Heart left ventricle (tissue), 13 donors: ENCODE results near the gene XPOT.

Experiments used
- CTCF ChIP-seq, 12 donors: fragments of 200-600 bp; sonication (generic) in 4 of 12; IDR thresholded peaks; one replicate each; pipeline versions ENCODE4 v1.5.0 to v1.8.0; 2018 to 2022; ENCODE audit warnings: antibody characterized with exemption in 12 of 12, mild to moderate bottlenecking in 5 of 12
- POLR2A ChIP-seq, 2 donors: fragments of 450-650 bp; IDR thresholded peaks; one replicate each; pipeline ENCODE4 v1.6.1; 2017; ENCODE audit warnings: antibody characterized with exemption in 2 of 2, mild to moderate bottlenecking in 2 of 2, moderate library complexity in 2 of 2
- donor health status: ischemic (EF 13 %, LVEDD 7.1; RV severe dilation, severe dysfunction).
- donor health status: DM: no; HTN: yes; CAD: no.
- donor health status: DM: no; HTN: no; CAD: no.
- donor health status: ischemic (EF 25% LVEDD 6.9; RV normal size, moderate dysfunction).
- donor health status: ischemic (EF 25% LVEDD 5.7; RV mildly dilated, moderate dysfunction).
- donor health status: ischemic (EF 35%, LVEDD 5.7; RV mildly dilated, moderate dysfunction).
- donor health status: nonischemic (EF 11% LVEDD 7.7; RV severe dilation, severe dysfunction).
- donor health status: DM: yes; HTN: yes; CAD: no.
- donor health status: PGD.
- donor health status: ischemic (EF 29% LVEDD 5.4; RV normal size, mild dysfunction).
- donor health status: nonischemic (EF 23%, LVEDD 6.1; RV moderate dilation, normal function).

DNA sequence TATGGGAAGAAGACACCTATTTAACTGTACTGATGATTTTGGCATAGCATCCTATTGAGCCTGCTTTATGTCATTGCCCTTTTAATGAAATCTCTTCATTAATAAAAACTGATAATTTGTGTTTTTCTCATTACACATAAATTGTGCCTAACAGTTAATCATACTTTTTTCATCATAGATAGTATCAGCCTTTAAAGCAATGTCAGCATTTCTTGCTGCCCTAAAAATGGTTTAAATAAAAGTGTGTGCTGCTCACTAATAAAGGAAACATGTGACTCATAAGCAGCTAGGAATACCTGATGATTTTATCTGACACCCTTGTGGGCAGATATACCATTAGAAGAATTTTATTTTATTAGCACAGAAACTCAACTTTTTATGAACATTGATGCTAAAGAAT lies 74.5 kb downstream of the XPOT start:
- TF ChIP-seq CTCF (IDR thresholded peaks at IDR 0.05), result no peak
- TF ChIP-seq POLR2A (IDR thresholded peaks at IDR 0.05), result no peak
